ELF-1 (cell line): Measurements from ENCODE around the gene ABCA1.
"Not testable (repeated sequence)": the region's sequence is repeated elsewhere in the genome, so short reads cannot be mapped to it uniquely, and the experiment has no call there.

Experiments
- DNase-seq: peaks from one replicate; pipeline ENCODE4 v3.0.0-alpha.2; 2016; ENCODE audit warnings: low read depth, low spot score

The ABCA1 gene

GRCh38 chr9:104944871-104945270 is 16.9 kb upstream of the ABCA1 start:
- no peak for DNase-seq

GRCh38 chr9:104944356-104944755 is 16.4 kb upstream of the ABCA1 start:
- DNase-seq, result no peak

DNA sequence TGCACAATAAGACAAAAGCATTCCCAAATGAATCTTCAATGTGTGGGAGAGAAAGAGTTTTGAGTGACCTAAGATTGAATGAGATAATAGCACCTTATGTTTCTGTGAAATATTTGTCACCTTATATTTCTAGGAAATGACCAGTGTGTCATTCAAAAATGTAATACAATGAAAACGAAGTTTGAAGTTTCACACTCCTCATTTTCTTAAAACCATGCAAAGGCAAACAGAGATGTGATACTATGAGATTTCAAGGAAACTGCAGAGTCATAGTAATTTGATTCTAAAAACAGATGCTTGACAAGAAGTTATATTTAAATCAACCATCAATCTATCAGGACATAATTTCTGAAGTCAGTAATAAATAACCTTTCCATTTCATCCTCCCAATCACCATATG is 13.6 kb upstream of the ABCA1 start:
- no peak for DNase-seq

DNA sequence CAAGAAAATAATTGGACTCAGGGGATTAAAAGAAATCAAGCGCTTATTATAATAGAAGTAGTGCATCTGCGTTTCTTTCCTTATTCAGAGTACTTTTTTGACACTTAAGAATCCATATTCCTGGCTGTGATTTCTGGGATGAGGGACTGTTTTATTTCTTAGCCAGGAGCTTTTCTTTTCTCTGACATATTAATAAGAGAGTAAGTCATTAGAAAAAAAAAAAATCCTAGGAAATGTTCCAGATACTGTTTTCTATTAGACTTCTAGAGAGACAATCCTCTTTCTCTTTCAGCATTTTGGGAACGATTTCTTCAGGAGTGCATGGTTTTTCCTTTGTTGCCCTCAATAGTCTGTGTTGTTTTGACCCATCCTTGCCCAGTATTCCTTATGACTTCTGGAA is 8.3 kb upstream of the ABCA1 start:
- no peak for DNase-seq

- DNase-seq, result not testable (repeated sequence)
These were observed 7.5 kb upstream of the ABCA1 start for GRCh38 chr9:104935501-104935810.

GRCh38 chr9:104934691-104935500 is 6.9 kb upstream of the ABCA1 start:
- no peak for DNase-seq

GRCh38 chr9:104933091-104933490 is 5.1 kb upstream of the ABCA1 start:
- DNase-seq, result not testable (repeated sequence)

DNA sequence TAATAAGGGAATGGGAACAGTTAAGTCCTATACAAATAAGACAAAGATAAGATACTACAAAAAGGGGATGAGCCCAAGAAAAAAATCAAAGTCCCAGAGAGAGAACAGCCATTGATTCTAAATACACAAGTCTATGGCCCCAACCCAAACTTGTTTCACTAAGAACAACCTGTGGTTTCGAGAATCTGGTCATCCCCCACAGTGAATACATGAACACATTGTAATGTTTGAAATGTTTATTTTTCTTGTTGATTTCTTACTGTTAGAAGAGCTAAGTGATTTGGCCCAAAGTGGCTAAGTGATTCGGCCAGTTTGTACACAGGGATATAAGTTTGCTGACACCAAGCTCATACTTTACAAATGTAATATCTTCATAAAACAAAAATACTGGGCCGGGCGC is 3.3 kb upstream of the ABCA1 start:
- no peak for DNase-seq

DNA sequence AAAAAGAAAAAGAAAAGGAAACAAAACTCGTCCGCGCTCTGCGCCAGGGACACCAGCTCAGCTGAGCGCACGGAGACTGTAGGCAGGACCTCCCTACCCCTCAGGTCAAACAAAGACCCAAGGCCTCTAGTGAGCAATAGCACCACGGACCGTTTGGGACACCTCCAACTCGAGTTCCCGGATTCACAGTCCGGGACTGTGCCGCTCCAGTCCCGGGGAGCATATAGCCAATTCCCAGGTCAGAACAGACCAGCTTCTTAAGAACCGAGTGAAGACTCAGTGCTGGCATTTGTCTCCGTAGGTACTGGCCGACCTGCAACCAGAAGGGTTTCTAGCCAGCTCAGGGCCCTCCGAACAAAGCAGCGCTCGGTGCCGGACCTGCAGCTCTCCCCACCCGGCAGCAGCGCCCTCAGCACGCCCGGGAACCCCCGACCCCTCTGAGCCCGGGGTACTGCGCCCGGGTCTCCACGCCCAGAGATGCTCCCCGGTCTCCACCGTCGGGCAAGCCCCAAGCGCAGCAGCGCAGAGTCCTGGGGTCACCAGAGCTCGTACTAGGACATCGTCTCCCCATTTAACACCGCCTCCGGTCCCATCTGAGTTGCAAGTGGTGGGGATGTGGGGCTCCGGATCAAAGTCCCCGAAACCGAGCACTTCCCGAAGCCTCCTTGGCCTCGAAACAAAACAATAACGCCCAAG is 591 bp downstream of the ABCA1 start:
- DNase-seq, result peak; percentile 74

- no peak for DNase-seq
These were observed 4.2 kb downstream of the ABCA1 start for GRCh38 chr9:104923740-104924139.

DNA sequence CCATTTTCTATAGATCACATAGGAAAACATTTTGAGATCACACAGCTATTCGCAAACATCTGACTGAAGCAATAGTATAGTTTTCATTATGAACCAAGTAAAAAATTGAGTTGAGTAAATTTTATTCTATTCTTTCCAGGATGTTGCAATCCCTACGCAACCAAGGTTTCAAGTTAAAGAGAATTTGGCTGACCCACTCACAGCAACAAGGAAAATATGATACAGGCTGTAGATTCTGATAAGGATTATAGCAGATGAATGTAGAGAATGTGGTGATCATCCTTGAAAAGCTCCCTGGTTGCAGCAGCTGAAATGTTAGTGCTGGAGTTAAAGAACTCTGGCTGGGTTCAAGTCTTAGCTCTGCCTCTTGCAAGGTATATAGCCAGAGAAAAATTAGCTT is 4.7 kb downstream of the ABCA1 start:
- no peak for DNase-seq

DNA sequence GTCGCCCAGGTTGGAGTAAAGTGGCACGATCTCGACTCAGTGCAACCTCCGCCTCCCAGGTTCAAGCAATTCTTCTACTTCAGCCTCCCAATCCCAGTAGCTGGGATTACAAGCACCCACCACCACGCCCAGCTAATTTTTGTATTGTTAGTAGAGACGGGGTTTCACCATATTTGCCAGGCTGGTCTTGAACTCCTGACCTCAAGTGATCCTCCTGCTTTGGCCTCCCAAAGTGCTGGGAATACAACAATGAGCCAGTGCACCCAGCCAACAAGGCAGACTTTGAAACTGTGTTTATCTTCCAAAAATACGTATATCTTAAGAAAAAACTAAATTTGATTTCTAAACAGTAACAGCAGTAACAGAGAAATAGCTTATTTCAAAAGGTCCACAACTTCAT is 5.2 kb downstream of the ABCA1 start:
- not testable (repeated sequence) for DNase-seq

- DNase-seq, result no peak
These were observed 6.8 kb downstream of the ABCA1 start for GRCh38 chr9:104921067-104921741.

- DNase-seq, result no peak
These were observed 12.2 kb downstream of the ABCA1 start for GRCh38 chr9:104915753-104916152.

- no peak for DNase-seq
These were observed 12.9 kb downstream of the ABCA1 start for GRCh38 chr9:104915049-104915448.

DNA sequence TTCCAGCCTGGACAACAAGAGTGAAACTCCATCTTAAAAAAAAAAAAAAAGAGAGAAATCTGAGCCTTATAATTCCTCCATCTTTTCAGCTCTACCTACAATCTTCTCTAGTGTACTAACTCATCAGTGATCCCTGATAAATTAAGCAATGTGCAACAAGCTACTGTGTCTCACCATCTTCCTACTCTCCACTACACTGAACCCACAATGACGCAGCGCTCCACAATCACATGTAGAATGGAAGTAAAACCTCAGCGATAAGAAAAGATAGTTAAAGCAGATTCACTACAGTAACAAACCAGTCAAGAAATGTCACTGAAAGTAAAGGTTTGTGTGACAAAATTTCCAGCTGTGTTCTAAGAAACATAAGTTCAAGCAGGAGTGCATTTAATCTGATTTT is 13.5 kb downstream of the ABCA1 start:
- DNase-seq, result no peak

- no peak for DNase-seq
These were observed 15.3 kb downstream of the ABCA1 start for GRCh38 chr9:104912606-104913005.

- DNase-seq, result no peak
These were observed 16.8 kb downstream of the ABCA1 start for GRCh38 chr9:104911032-104911607.

DNA sequence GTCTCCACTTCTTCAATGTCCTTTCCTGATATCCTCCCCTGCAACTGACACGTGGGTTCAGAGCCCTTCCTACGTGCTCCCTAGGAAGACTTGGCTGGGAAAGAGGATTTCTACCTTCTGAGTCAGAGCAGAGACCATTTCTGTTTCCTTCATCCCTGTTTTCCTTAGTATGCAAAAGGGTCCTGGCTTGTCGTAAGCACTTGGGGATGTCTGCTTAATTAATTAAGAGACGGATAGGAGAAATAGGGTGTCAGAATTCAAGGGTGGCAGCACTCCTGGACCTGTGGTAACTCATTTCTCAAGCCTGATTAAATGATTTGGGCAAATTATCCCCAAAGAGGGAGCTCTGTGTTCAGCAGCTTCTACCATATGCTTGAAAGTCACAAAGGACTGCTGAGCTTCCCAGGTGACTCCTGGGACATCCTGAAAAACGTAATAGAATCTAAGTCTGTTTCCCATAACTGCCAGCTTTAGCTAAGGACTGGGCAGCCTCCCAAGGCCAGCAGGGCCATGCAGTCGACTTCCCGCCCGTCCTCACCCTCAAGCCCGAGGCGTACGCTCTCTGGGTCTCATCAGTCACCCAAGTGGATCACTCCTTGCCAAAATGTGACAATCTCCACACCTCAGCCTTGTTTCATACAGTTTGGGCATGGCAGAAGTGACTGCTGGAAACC is 20.5 kb downstream of the ABCA1 start:
- no peak for DNase-seq

GRCh38 chr9:104906441-104907277 is 21.3 kb downstream of the ABCA1 start:
- DNase-seq, result no peak

DNA sequence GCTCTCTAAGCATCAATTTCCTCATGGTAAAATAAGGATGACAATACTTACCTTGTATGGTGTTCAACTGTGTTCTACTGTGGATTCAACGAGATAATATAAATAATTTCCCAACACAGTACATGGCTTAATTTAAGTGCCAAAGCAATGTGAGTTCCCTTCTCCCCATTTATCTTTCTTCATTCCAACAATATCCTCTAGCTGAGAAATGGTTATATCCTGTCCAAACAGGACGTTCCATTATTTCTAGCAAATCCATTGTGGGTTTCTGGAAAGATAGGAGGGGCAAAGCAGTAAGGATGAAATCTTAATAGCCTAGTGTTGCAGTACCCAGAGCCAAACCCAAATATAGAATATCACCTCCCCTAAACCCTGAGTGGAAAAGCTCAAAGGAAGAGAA is 22.0 kb downstream of the ABCA1 start:
- no peak for DNase-seq
